Measurements from ENCODE around the gene MMP26.

GRCh38 chr11:4664183-4664582 is 40.4 kb upstream of the MMP26 start:
- TF ChIP-seq EZH2 (IDR thresholded peaks at IDR 0.05) (no peak), POLR2AphosphoS5 (IDR thresholded peaks at IDR 0.05; ENCODE audit: borderline replicate concordance, low read depth, low read length) (no peak), FOXP2 (optimal IDR thresholded peaks at IDR 0.05; ENCODE audit: control extremely low read depth, extremely low read length, insufficient read depth) (no peak)

Data from SK-N-MC (cell line).